Activated T-cell treated with anti-CD3 and anti-CD28 coated beads, Interleukin-2, amount 50 U/mL, for 4 hours (primary cell): ENCODE results near the gene DPPA3. TPM values are rescaled to one million over a fixed set of nuclear protein-coding genes. Genes with fewer than 3 reads are reported as not detected.
"Not testable (repeated sequence)": the region's sequence is repeated elsewhere in the genome, so short reads cannot be mapped to it uniquely, and the experiment has no call there.

Experiments used
- ATAC-seq, 2 donors: fragments of 200-7000 bp; cut with Tn5 transposase; one replicate each; pipeline ENCODE4 v1.10.0; 2021
- DNase-seq: peaks from one replicate; pipeline ENCODE4 v3.0.0-alpha.2; 2020
- H3K27me3 Mint-ChIP-seq: one replicate; pipeline ENCODE4 v1.8.0; 2021; ENCODE audit warnings: low read depth, mixed read lengths
- H3K36me3 Mint-ChIP-seq: one replicate; pipeline ENCODE4 v1.8.0; 2022; ENCODE audit warnings: mixed read lengths; ENCODE audit not compliant: insufficient read depth
- H3K4me1 Mint-ChIP-seq: one replicate; pipeline ENCODE4 v1.8.0; 2021; ENCODE audit warnings: low read depth, mixed read lengths
- H3K4me3 Mint-ChIP-seq: one replicate; pipeline ENCODE4 v1.8.0; 2021; ENCODE audit warnings: mild to moderate bottlenecking, moderate library complexity, mixed read lengths
- H3K9me3 Mint-ChIP-seq: one replicate; pipeline ENCODE4 v1.8.0; 2021; ENCODE audit warnings: mixed read lengths
- total RNA-seq, 3 donors: library from RNA; stranded (reverse); gene quantifications; one replicate each; pipeline ENCODE4 v1.2.1, GENCODE V29; 2021

DPPA3 gene
- total RNA-seq, 3 donors from 2014 or later = not detected

DNA sequence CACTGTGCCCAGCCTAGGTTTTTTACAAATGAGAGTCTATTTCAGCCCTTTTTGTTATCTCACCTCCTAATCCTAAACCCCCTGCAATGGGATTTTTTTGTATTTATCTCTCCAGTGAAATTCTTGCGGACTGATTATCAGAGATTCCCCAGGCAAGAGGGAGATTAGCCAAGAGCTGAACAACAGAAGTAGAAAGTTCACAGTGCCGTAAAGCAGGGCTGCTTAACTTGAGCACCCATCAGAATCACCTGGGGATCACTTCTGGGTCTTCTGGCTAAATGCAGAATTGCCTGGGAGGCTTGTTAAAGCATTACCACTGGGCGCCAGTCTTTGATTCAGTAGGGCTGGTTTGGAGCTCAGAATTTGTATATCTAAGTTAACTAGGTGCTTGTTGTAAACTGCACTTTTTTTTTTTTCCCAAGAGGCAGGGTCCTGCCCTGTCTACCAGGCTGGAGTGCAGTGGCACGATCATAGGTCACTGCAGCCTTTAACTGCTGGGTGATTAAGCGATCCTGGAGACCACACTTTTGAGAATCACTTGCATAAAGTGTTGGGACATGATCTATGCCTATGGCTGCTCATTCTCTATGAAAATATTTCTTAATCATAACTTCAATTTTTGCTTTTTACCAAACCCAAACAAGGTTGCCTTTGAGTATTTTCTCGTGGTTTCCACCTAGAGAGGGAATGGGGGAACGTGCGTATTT lies 1.1 kb upstream of the DPPA3 start:
- Mint-ChIP-seq H3K27me3 (peaks cover 6% of the 10 kb centered on the region), H3K36me3 (no peaks in the 10 kb centered on the region), H3K4me3 (no peak overlapping the region), H3K9me3 (no peaks in the 10 kb centered on the region), H3K4me1 (no peaks in the 10 kb centered on the region)
- ATAC-seq = no peak
- no peak for DNase-seq

DNA sequence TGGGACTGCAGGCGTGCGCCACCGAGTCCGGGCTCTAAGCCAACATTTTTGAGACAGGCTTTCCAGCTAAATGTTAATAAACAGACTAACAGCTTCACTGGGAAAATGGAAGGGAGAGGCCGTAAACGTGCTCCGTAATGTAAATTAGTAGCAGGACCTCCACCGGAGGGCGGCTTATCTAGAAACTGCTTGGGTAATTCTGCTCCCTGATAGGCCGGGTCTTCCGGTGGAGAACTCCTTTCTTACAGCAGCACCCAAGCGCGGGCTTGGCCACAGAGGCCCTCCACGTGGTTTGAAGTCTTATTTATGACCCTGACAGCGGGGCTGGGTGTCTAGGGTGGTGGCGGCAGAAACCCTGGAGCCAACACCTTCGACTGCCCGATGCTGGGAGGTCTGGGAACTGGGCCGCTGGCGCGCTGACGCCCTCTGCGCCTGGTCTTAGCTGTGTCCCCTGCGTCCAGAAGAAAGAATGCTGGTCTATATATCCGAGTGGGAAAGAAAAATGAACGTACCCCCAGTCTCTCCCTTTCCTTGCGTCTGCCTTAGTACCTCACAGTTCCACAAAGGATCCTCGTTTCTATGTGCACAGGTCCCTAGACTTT lies 1.7 kb downstream of the DPPA3 start:
- Mint-ChIP-seq H3K36me3 (no peaks in the 10 kb centered on the region), H3K4me1 (no peaks in the 10 kb centered on the region), H3K9me3 (no peaks in the 10 kb centered on the region), H3K27me3 (peaks cover 8% of the 10 kb centered on the region), H3K4me3 (no peak overlapping the region)
- DNase-seq (no peak), ATAC-seq (no peak)

DNA sequence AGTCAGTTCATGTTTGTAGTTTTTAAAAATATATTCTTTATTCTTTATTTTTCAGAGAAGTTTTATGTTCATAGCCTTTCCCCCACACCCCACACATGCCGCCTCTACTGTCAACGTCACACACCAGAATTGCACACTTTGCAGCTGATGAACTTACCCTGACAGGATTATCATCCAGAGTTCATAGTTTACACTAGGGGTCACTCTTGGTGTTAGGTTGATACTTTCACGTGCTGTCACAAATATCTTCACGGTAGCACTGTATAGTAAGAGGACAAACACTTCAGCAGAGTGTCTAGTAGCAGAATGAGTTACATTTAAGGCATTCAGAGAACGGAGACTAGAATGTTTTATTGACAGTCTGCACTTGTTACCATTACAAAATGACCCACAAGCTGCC lies 5.1 kb downstream of the DPPA3 start:
- no peak overlapping the region for H3K4me3 Mint-ChIP-seq
- ATAC-seq (no peak), DNase-seq (no peak)
- H3K9me3 Mint-ChIP-seq = no peaks in the 10 kb centered on the region
- no peaks in the 10 kb centered on the region for H3K4me1 Mint-ChIP-seq
- peaks cover 15% of the 10 kb centered on the region for H3K27me3 Mint-ChIP-seq
- H3K36me3 Mint-ChIP-seq = no peaks in the 10 kb centered on the region

DNA sequence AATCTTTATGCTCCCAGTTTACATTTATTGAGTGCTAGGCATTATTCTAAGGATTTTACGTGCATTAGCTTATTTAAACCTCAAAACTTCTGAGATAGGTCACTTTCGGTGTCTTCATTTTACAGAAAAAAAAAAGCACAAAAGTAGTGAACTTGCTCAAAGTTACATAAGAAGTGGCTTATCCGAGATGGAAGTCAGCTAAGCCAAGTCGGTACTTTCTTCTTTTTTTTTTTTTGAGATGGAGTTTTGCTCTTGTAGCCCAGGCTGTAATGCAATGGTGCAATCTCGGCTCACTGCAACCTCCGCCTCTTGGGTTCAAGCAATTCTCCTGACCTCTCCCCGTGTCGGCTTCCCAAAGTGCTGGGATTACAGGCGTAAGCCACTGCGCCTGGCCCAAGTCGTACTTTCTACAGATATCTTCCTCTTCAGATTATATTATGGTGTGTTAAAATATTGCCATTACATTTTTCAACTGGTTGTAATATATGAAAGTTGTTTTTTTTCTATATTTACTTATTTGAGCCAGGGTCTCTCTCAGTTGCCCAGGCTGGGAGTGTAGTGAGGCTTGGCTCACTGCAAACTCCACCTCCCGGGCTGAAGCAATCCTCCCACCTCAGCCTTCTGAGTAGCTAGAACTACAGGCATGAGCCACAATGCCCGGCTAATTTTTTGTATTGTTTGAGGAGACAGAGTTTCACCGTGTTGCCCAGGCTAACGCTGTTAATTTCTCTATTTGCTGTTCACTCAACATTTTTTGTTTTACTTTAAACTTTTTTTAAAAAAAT lies 8.9 kb downstream of the DPPA3 start:
- no peaks in the 10 kb centered on the region for H3K9me3 Mint-ChIP-seq
- H3K27me3 Mint-ChIP-seq = peaks cover 9% of the 10 kb centered on the region
- no peak for DNase-seq
- H3K4me1 Mint-ChIP-seq = no peaks in the 10 kb centered on the region
- no peaks in the 10 kb centered on the region for H3K36me3 Mint-ChIP-seq
- ATAC-seq = no peak
- no peak overlapping the region for H3K4me3 Mint-ChIP-seq

DNA sequence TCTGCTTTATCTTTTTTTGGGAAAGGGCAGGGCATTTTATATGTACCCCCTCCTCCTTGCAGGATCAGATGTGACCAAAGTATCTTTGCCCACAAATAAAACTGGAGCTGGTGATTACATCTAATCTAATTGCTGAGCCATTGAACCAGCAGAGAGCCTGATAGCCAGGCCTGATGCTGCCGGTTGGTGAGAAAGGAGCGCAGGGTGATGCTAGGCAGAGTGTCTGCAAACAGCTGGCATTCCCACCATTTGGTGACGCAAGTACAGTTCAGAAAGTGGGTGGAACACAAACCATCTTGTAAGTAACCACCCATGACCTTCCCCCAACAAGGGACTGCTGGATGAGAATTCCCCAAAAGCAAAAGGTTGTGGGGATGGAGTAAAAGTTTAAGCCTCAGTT lies 12.7 kb downstream of the DPPA3 start:
- Mint-ChIP-seq H3K9me3 (no peaks in the 10 kb centered on the region), H3K36me3 (no peaks in the 10 kb centered on the region), H3K4me3 (no peak overlapping the region), H3K27me3 (peaks cover 8% of the 10 kb centered on the region), H3K4me1 (no peaks in the 10 kb centered on the region)
- DNase-seq = no peak
- ATAC-seq = no peak

DNA sequence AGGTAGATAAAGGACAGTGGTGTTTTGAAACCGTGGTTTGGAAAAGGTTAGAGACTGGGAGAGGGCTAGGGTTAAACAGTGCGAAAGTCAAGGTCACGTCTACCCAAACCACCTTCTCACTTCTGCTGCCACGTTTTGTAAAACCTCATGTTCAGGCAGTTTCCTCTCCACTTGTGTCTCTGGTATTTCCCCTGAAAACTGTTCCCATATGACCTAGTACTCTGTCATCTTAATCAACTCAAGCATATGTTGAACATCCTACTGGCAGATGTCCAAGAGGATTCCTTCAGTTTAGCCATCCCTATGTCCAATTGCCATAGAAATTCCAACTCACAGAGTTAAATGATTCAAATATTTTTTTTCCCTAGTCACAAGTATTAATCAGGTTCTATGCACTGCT lies 18.5 kb downstream of the DPPA3 start:
- DNase-seq (no peak), ATAC-seq (no peak)
- H3K36me3 Mint-ChIP-seq = no peaks in the 10 kb centered on the region
- no peaks in the 10 kb centered on the region for H3K4me1 Mint-ChIP-seq
- H3K9me3 Mint-ChIP-seq = no peaks in the 10 kb centered on the region
- H3K4me3 Mint-ChIP-seq = no peak overlapping the region
- peaks cover 7% of the 10 kb centered on the region for H3K27me3 Mint-ChIP-seq

DNA sequence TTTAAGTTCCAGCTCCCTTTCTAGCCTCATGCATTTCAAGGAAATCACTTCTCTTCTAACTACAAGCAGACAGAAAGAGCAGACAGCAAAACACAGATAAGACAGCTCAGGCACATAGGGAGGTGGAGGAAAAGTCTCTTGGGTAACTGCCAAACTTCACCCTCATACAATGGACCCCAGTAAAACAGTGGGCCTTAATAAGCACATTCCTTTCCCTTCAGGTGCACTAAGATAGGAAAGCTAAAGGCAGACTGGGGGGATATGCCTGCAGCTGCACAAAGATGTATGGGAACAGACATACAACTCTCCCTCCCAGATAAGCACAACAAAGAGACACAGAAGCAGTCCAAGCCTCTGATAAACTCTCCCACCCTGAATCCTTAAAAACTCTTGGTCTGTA lies 19.8 kb downstream of the DPPA3 start:
- not testable (repeated sequence) for H3K4me1 Mint-ChIP-seq, H3K9me3 Mint-ChIP-seq, H3K4me3 Mint-ChIP-seq, ATAC-seq, H3K27me3 Mint-ChIP-seq, DNase-seq, H3K36me3 Mint-ChIP-seq

DNA sequence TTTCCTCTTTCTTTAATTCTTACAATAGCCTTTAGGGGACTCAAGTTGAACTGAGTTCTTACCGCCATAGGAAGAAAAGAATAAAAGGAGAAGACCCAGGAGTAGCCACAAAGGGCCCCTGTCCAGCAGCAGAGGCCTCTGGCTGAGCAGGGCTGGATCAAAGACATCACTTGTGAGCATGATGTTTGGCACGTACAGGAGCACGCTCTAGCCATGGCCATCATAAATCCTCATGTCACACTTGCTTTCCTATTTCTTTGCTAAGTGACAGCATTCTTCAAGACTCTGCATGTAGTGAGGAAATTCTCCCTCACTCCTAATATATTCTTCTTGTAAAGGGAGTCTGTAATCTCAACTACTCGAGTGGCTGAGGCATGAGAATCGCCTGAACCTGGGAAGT lies 20.3 kb downstream of the DPPA3 start:
- H3K4me3 Mint-ChIP-seq = no peak overlapping the region
- H3K9me3 Mint-ChIP-seq = no peaks in the 10 kb centered on the region
- H3K4me1 Mint-ChIP-seq = no peaks in the 10 kb centered on the region
- H3K36me3 Mint-ChIP-seq = no peaks in the 10 kb centered on the region
- H3K27me3 Mint-ChIP-seq = peaks cover 2% of the 10 kb centered on the region
- no peak for ATAC-seq
- DNase-seq = no peak

DNA sequence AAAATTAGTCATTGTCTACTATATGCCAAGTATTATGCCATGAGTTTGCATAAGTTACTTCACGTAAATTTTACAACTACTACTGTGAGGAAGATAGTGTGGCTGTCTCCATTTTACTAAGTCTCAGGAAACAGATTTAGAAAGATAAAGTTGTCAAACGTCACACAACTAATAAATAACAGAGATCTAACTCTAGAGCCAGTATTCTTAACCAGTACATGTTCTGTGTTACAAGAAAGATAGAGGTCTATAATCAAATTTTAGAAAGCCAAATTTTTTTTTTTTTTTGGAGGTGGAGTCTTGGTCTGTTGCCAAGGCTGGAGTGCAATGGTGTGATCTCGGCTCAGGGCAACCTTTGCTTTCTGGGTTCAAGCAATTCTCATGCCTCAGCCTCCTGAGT lies 21.8 kb downstream of the DPPA3 start:
- Mint-ChIP-seq H3K4me1 (no peaks in the 10 kb centered on the region), H3K36me3 (no peaks in the 10 kb centered on the region), H3K27me3 (peaks cover 2% of the 10 kb centered on the region), H3K4me3 (no peak overlapping the region), H3K9me3 (no peaks in the 10 kb centered on the region)
- DNase-seq (no peak), ATAC-seq (no peak)

DNA sequence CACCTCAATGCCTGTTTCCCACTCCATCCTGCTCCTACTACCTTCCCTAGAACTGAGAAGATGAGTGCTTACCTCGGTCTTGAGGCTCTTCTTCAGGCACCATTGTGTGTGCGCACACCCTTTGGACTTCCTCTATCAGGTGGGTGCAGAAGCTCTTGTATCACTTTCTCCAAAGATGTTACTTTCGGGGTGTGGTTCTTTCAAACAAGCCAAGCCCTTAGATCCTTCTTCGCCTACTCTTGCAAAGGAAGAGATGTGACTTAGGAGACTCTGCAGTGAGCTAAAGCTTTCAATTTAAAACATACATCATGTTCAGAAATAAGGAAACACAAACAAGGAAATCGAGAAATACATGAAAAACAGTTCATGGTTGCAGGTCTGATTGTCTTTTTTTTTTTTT lies 36.0 kb downstream of the DPPA3 start, which contains the start of gene CLEC4C:
CLEC4C (minus strand) TSS at position 130 of the 400 bp plus-strand sequence; CDS start at position 103, 27 bp downstream.
- no peak for ATAC-seq
- Mint-ChIP-seq H3K4me1 (no peaks in the 10 kb centered on the region), H3K36me3 (no peaks in the 10 kb centered on the region), H3K27me3 (no peaks in the 10 kb centered on the region), H3K4me3 (no peak within 1 kb of the TSS), H3K9me3 (peaks cover 7% of the 10 kb centered on the region)
- DNase-seq = no peak

DNA sequence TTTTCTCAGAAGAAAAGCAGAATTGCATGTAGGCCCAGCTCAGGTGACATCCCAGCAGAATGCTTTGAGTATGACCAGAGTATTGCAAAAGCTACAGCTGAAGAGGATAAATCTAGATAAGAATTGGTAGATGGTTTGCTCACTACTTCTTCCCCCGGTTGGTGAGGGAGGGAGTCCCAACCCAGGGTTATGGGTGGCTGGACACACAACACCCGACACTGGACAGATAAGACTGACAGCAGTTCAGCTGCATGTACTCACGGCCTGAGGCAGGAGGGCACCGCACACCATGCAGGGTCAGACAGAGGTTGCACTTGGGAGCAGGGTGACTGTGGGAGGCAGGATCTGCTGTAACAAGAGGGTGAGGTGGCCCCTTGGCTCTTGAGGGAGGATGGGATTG lies 37.6 kb downstream of the DPPA3 start:
- no peaks in the 10 kb centered on the region for H3K27me3 Mint-ChIP-seq
- no peak overlapping the region for H3K4me3 Mint-ChIP-seq
- H3K4me1 Mint-ChIP-seq = peaks cover 2% of the 10 kb centered on the region
- no peak for DNase-seq
- no peak for ATAC-seq
- H3K9me3 Mint-ChIP-seq = peaks cover 3% of the 10 kb centered on the region
- no peaks in the 10 kb centered on the region for H3K36me3 Mint-ChIP-seq

DNA sequence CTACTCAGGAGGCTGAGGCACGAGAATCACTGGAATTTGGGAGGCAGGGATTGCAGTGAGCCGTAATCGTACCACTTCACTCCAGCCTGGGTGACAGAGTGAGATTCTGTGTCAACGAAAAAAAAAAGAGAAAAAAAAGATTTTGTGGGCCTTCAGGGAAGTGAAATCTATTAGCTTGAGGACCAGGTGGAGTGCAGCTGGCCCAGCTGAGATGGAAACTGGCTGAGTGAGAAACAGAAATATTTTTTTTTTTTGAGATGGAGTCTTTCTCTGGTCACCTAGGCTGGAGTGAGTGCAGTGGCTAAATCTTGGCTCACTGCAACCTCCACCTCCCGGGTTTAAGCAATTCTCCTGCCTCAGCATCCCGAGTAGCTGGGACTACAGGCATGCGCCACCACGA lies 38.2 kb downstream of the DPPA3 start:
- no peak overlapping the region for H3K4me3 Mint-ChIP-seq
- H3K9me3 Mint-ChIP-seq = no peaks in the 10 kb centered on the region
- no peak for DNase-seq
- ATAC-seq = no peak
- peaks cover 2% of the 10 kb centered on the region for H3K4me1 Mint-ChIP-seq
- H3K27me3 Mint-ChIP-seq = no peaks in the 10 kb centered on the region
- H3K36me3 Mint-ChIP-seq = no peaks in the 10 kb centered on the region

DNA sequence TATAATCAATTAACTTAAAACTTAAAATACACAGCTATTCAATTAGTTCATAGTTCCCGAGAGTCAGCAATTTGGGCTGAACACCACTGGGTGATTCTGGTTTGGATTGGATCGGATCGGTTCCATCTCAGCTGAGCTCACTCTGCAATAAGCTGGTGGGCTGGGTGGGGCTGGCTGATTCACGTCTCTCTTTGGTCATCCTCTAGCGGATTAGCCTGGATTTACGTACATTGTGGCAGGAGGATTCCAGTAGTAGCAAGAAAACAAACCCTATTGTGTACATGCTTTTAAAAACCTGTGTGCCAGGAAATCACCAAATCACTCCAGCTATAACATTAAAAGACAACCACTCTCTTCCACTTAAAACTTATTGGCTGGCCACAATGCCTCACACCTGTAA lies 39.1 kb downstream of the DPPA3 start:
- no peak overlapping the region for H3K4me3 Mint-ChIP-seq
- no peaks in the 10 kb centered on the region for H3K36me3 Mint-ChIP-seq
- H3K27me3 Mint-ChIP-seq = no peaks in the 10 kb centered on the region
- peaks cover 2% of the 10 kb centered on the region for H3K4me1 Mint-ChIP-seq
- H3K9me3 Mint-ChIP-seq = no peaks in the 10 kb centered on the region
- ATAC-seq (no peak), DNase-seq (no peak)

DNA sequence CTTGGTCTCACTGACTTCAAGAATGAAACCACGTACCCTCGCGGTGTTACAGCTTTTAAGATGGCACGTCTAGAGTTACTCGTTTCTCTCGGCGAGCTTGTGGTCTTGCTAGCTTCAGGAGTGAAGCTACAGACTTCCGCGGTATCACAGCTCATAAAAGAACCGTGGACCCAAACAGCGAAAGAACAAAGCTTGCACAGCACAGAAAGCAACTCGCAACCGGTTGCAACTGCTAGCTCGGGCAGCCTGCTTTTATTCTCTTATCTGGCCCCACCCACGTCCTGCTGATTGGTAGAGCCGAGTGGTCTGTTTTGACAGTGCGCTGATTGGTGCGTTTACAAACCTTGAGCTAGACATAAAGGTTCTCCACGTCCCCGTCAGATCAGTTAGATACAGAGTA lies 40.2 kb downstream of the DPPA3 start:
- Mint-ChIP-seq H3K4me3 (no peak overlapping the region), H3K9me3 (no peaks in the 10 kb centered on the region), H3K36me3 (no peaks in the 10 kb centered on the region), H3K27me3 (no peaks in the 10 kb centered on the region), H3K4me1 (peaks cover 4% of the 10 kb centered on the region)
- DNase-seq = no peak
- no peak for ATAC-seq
